ENCODE results near the gene IGFBP5. TPM values are rescaled to one million over a fixed set of nuclear protein-coding genes. Genes with fewer than 3 reads are reported as not detected.

Gene IGFBP5
- total and polyA plus RNA-seq, 2 donors (not counting 1 experiment from before 2014, with no cell fraction given) = not detected

GRCh38 chr2:216721141-216721540, 25.8 kb upstream of the IGFBP5 start:
- no peak overlapping the region for H3K27ac ChIP-seq (ENCODE audit: low read length in 2 of 2)
- DNase-seq (no peak), ATAC-seq (ENCODE audit: low read depth) (no peak)
- no peaks in the 10 kb centered on the region for H3K79me2 ChIP-seq (ENCODE audit: control insufficient read depth, insufficient read depth, low read length)
- H3K9me3 Mint-ChIP-seq (ENCODE audit: insufficient read depth) = no peaks in the 10 kb centered on the region
- no peak overlapping the region for H3K9ac ChIP-seq (ENCODE audit: low read length)
- no peaks in the 10 kb centered on the region for H3K9me3 ChIP-seq (ENCODE audit: control extremely low read depth in 1 of 3, control insufficient read depth in 2 of 3, insufficient read depth in 1 of 3, low read length in 2 of 3)
- H3K27me3 ChIP-seq (replicated peaks in 1 of 4; ENCODE audit: control extremely low read depth in 1 of 4, control insufficient read depth in 3 of 4, insufficient read depth in 4 of 4, low read length in 3 of 4) = peaks cover 0 to 5% (median 0%) of the 10 kb centered on the region in 4 experiments
- CTCF ChIA-PET = no interaction called here
- H3K4me1 ChIP-seq (ENCODE audit: control insufficient read depth in 2 of 2, insufficient read depth in 2 of 2, low read length in 2 of 2) = no peaks in the 10 kb centered on the region
- no peaks in the 10 kb centered on the region for H3K36me3 ChIP-seq (replicated peaks in 1 of 2; ENCODE audit: control extremely low read depth in 1 of 2, control insufficient read depth in 1 of 2, extremely low read depth in 1 of 2, insufficient read depth in 2 of 2, low read length in 1 of 2)
- no peaks in the 10 kb centered on the region for H4K20me1 ChIP-seq (ENCODE audit: control insufficient read depth, insufficient read depth, low read length, poor library complexity, severe bottlenecking)
- intact Hi-C loops (cut with micrococcal nuclease) = no loop called here
- no peak overlapping the region for H3K4me2 ChIP-seq (replicated peaks; ENCODE audit: low read depth, low read length, poor library complexity, severe bottlenecking)
- H3K4me3 ChIP-seq (ENCODE audit: control extremely low read depth in 1 of 5, extremely low read depth in 1 of 5, insufficient read depth in 1 of 5, low read depth in 2 of 5, low read length in 4 of 5) = no peak overlapping the region
- H3K27ac Mint-ChIP-seq = no peak overlapping the region
- TF ChIP-seq, protein P1, sequence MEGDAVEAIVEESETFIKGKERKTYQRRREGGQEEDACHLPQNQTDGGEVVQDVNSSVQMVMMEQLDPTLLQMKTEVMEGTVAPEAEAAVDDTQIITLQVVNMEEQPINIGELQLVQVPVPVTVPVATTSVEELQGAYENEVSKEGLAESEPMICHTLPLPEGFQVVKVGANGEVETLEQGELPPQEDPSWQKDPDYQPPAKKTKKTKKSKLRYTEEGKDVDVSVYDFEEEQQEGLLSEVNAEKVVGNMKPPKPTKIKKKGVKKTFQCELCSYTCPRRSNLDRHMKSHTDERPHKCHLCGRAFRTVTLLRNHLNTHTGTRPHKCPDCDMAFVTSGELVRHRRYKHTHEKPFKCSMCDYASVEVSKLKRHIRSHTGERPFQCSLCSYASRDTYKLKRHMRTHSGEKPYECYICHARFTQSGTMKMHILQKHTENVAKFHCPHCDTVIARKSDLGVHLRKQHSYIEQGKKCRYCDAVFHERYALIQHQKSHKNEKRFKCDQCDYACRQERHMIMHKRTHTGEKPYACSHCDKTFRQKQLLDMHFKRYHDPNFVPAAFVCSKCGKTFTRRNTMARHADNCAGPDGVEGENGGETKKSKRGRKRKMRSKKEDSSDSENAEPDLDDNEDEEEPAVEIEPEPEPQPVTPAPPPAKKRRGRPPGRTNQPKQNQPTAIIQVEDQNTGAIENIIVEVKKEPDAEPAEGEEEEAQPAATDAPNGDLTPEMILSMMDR (IDR thresholded peaks at IDR 0.05) = no peak
- no peak for TF ChIP-seq EZH2 (IDR thresholded peaks at IDR 0.05; ENCODE audit: borderline replicate concordance, insufficient read depth, low read depth, low read length, poor library complexity, severe bottlenecking)
- H2AFZ ChIP-seq (ENCODE audit: insufficient read depth, low read depth, low read length, poor library complexity, severe bottlenecking) = no peak overlapping the region
- no peaks in the 10 kb centered on the region for H3K4me1 Mint-ChIP-seq
- no peak overlapping the region for H3K4me3 Mint-ChIP-seq
- POLR2A ChIA-PET = no interaction called here
- peaks cover 21% of the 10 kb centered on the region for H3K27me3 Mint-ChIP-seq
- no CpG with 5 or more reads among the region's 1 CpG for WGBS (ENCODE audit: insufficient coverage)

GRCh38 chr2:216720722-216721121, 25.4 kb upstream of the IGFBP5 start:
- Histone ChIP-seq H3K9ac (ENCODE audit: low read length) (no peak overlapping the region), H2AFZ (ENCODE audit: insufficient read depth, low read depth, low read length, poor library complexity, severe bottlenecking) (no peak overlapping the region), H3K27ac (ENCODE audit: low read length in 2 of 2) (no peak overlapping the region), H3K9me3 (ENCODE audit: control extremely low read depth in 1 of 3, control insufficient read depth in 2 of 3, insufficient read depth in 1 of 3, low read length in 2 of 3) (no peaks in the 10 kb centered on the region), H3K79me2 (ENCODE audit: control insufficient read depth, insufficient read depth, low read length) (no peaks in the 10 kb centered on the region), H3K4me1 (ENCODE audit: control insufficient read depth in 2 of 2, insufficient read depth in 2 of 2, low read length in 2 of 2) (no peaks in the 10 kb centered on the region), H3K4me2 (replicated peaks; ENCODE audit: low read depth, low read length, poor library complexity, severe bottlenecking) (no peak overlapping the region), H4K20me1 (ENCODE audit: control insufficient read depth, insufficient read depth, low read length, poor library complexity, severe bottlenecking) (no peaks in the 10 kb centered on the region), H3K27me3 (replicated peaks in 1 of 4; ENCODE audit: control extremely low read depth in 1 of 4, control insufficient read depth in 3 of 4, insufficient read depth in 4 of 4, low read length in 3 of 4) (peaks cover 0 to 5% (median 0%) of the 10 kb centered on the region in 4 experiments), H3K4me3 (ENCODE audit: control extremely low read depth in 1 of 5, extremely low read depth in 1 of 5, insufficient read depth in 1 of 5, low read depth in 2 of 5, low read length in 4 of 5) (no peak overlapping the region), H3K36me3 (replicated peaks in 1 of 2; ENCODE audit: control extremely low read depth in 1 of 2, control insufficient read depth in 1 of 2, extremely low read depth in 1 of 2, insufficient read depth in 2 of 2, low read length in 1 of 2) (no peaks in the 10 kb centered on the region)
- Mint-ChIP-seq H3K9me3 (ENCODE audit: insufficient read depth) (no peaks in the 10 kb centered on the region), H3K4me1 (no peaks in the 10 kb centered on the region), H3K27ac (no peak overlapping the region), H3K27me3 (peaks cover 21% of the 10 kb centered on the region), H3K4me3 (no peak overlapping the region)
- WGBS (ENCODE audit: insufficient coverage) = 95% methylated on average over 3 of the region's 4 CpGs
- intact Hi-C loops (cut with micrococcal nuclease) = no loop called here
- ChIA-PET POLR2A (no interaction called here), CTCF (no interaction called here)
- TF ChIP-seq, protein P1 (IDR thresholded peaks at IDR 0.05) = no peak
- no peak for TF ChIP-seq EZH2 (IDR thresholded peaks at IDR 0.05; ENCODE audit: borderline replicate concordance, insufficient read depth, low read depth, low read length, poor library complexity, severe bottlenecking)
- ATAC-seq (ENCODE audit: low read depth) (no peak), DNase-seq (no peak)

All from B cell (primary cell).